Aorta (tissue), 5 donors: ENCODE data around the gene PLEKHO2. TPM values are rescaled to one million over a fixed set of nuclear protein-coding genes. Genes with fewer than 3 reads are reported as not detected.

Experiments
- ATAC-seq: fragments of 200-7000 bp; cut with Tn5 transposase; one replicate; pipeline ENCODE4 v1.9.1; 2022; ENCODE audit warnings: moderate library complexity; ENCODE audit not compliant: low FRiP score
- DNase-seq, 2 donors: peaks; one replicate each; pipeline ENCODE4 v3.0.0-alpha.2; 2020
- H3K27ac ChIP-seq, 2 donors: one replicate each; pipeline ENCODE4 v1.5.1; 2013; ENCODE audit warnings: low read length in 2 of 2, mild to moderate bottlenecking in 2 of 2, moderate library complexity in 2 of 2, control low read depth in 1 of 2, inconsistent platforms in 1 of 2, low read depth in 1 of 2
- H3K27me3 ChIP-seq, 2 donors: one replicate each; pipeline ENCODE4 v1.6.1; 2013; ENCODE audit warnings: control low read depth in 1 of 2, low read length in 1 of 2, mild to moderate bottlenecking in 1 of 2, moderate library complexity in 1 of 2; ENCODE audit not compliant: insufficient read depth in 2 of 2, control insufficient read depth in 1 of 2
- H3K36me3 ChIP-seq, 2 donors: one replicate each; pipeline ENCODE4 v1.6.1; 2013; ENCODE audit warnings: control low read depth in 1 of 2, low read length in 1 of 2, mild to moderate bottlenecking in 1 of 2; ENCODE audit not compliant: insufficient read depth in 2 of 2, control insufficient read depth in 1 of 2
- H3K4me1 ChIP-seq, 2 donors: one replicate each; pipeline ENCODE4 v1.6.1; 2013; ENCODE audit warnings: low read length in 2 of 2, control low read depth in 1 of 2, mild to moderate bottlenecking in 1 of 2, moderate library complexity in 1 of 2; ENCODE audit not compliant: insufficient read depth in 2 of 2, control insufficient read depth in 1 of 2
- H3K4me3 ChIP-seq, 2 donors: one replicate each; pipeline ENCODE4 v1.5.1; 2013; ENCODE audit warnings: low read length in 2 of 2, control low read depth in 1 of 2, mild to moderate bottlenecking in 1 of 2
- H3K9me3 ChIP-seq: one replicate; pipeline ENCODE4 v1.6.1; 2013; ENCODE audit warnings: mild to moderate bottlenecking, low read length; ENCODE audit not compliant: control insufficient read depth
- WGBS, 2 donors: extraction: QIAGEN DNeasy Blood & Tissue Kit; methylation state at CpG; one replicate each; pipeline ENCODE4 v1.1.7; 2013; 5-methylcytosine and 5-hydroxymethylcytosine counted together
- intact Hi-C, 2 donors: fragments of 100-400 bp; cut with DNase I; formaldehyde crosslinking; loops; one replicate each; pipeline versions ENCODE4 v1.14.2 to v1.15.0; 2022
- polyA plus RNA-seq, 2 donors: library from polyadenylated mRNA; stranded (reverse); fragments of 200-250 nt; gene quantifications; one replicate each; pipeline ENCODE4 v1.2.3, GENCODE V29; 2013
- total RNA-seq, 2 donors: library from RNA; stranded (reverse); fragmentation: NEBNext Ultra II Directional; extraction: Animal tissue kit (Norgen Biotek cat#: 25700); gene quantifications; one replicate each; pipeline ENCODE4 v1.2.1, GENCODE V29; 2021
- donor health status: healthy with polysubstance abuse.
- donor health status: Bipolar disorder and iron deficiency.
- donor health status: DM: no; HTN: no; CAD: no.
- donor health status: DM: no; HTN: no; CAD: no.
- donor health status: DM: yes; HTN: yes; CAD: no.

PLEKHO2 gene
- total and polyA plus RNA-seq, 4 donors: 12.2 to 50.4 (median 29.9) TPM

DNA sequence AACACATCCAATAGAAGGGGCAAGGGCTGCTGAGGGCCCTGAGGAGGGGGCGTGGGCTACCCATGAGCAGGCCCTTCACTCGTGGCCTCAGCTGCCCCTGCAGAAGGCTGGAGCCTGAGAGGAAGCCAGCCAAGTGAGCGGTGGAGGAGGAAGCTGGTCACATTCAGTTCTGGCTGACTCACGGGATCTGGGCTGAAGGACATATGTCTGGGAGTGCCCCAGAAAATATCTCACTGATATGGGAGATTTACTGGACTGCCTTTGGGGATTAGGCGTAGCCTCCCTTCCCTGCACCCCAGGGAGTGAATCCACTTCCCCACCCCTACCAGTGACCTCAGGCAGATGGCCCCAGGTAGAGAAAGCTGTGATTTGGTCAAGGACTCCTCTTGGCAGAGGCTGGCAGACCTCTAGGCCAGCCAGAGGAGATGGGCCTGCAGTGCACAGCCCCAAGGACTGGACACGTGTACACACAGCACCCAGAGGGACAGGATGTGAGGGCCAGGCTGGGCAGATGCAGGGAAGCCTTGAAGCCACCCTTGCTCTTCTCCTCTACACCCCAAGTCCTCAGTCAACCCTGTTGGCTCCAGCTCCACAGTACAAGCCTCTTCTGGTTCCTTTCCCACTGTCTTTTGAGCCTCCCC lies 55.8 kb downstream of the PLEKHO2 start:
- Histone ChIP-seq H3K4me1 (peaks cover 0 to 2% of the 10 kb centered on the region in 2 donors), H3K27me3 (no peaks in the 10 kb centered on the region), H3K9me3 (no peaks in the 10 kb centered on the region), H3K36me3 (no peaks in the 10 kb centered on the region), H3K4me3 (no peak overlapping the region), H3K27ac (peak overlapping the region in 1 of 2 donors; percentile 75)
- DNase-seq: peak; percentile 86 to 89
- intact Hi-C loops: no loop called here
- WGBS, 2 donors: 21 to 25% methylated on average over 6 of the region's 6 CpGs
- peak; percentile 24 for ATAC-seq

DNA sequence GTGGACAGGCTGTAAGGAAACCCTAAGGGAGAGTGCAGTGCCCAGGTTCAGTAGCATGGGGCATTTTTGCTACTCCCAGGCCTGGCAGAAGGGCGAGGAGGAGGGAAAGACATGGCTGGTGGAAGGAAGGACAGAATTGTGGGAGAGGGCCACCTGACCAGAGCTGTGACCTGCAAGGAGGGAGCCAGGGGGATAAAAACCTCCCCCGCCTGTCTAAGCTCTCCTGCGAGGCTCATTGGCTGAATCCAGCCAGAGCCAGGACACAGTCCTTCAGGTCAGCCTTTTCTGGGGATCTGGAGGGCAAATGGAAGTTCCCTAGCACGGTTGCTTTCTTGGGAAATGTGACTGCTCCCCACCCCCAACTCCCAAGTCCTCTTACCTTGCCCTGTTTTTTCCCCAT lies 56.7 kb downstream of the PLEKHO2 start:
- H3K4me1 ChIP-seq: peaks cover 0 to 2% of the 10 kb centered on the region in 2 donors
- WGBS, 2 donors: 91 to 97% methylated on average over 4 of the region's 4 CpGs
- peak in 1 of 2 donors; percentile 30 for DNase-seq
- ATAC-seq: no peak
- H3K4me3 ChIP-seq: no peak overlapping the region
- H3K27me3 ChIP-seq: no peaks in the 10 kb centered on the region
- H3K36me3 ChIP-seq: no peaks in the 10 kb centered on the region
- no peaks in the 10 kb centered on the region for H3K9me3 ChIP-seq
- intact Hi-C loops: no loop called here
- H3K27ac ChIP-seq: no peak overlapping the region

DNA sequence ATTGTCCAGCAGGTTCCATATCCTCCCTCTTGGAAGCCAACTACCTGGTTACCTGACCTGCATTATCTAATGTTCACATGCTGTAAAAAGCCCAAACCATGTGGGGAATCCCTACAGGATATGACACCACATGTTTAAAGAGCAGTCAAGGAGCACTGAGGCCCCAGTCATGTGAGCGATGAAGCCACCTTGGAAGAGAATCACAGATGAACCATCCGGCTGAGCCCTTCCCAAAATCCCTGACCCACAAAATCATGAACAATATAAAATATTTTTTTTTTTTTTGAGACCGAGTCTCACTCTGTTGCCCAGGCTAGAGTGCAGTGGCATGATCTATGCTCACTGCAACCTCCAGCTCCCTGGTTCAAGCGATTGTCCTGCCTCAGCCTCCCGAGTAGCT lies 59.4 kb downstream of the PLEKHO2 start:
- Histone ChIP-seq H3K4me1 (peaks cover 0 to 2% of the 10 kb centered on the region in 2 donors), H3K36me3 (no peaks in the 10 kb centered on the region), H3K9me3 (no peaks in the 10 kb centered on the region), H3K4me3 (no peak overlapping the region), H3K27ac (no peak overlapping the region), H3K27me3 (no peaks in the 10 kb centered on the region)
- intact Hi-C loops: loop anchor here in 1 of 2 donors (10.0 kb wide), 1 partner anchor 166 kb away; no protein-coding TSS in a partner anchor
- 98% methylated on average over 5 of the region's 5 CpGs for WGBS, 2 donors
- no peak for DNase-seq
- no peak for ATAC-seq

DNA sequence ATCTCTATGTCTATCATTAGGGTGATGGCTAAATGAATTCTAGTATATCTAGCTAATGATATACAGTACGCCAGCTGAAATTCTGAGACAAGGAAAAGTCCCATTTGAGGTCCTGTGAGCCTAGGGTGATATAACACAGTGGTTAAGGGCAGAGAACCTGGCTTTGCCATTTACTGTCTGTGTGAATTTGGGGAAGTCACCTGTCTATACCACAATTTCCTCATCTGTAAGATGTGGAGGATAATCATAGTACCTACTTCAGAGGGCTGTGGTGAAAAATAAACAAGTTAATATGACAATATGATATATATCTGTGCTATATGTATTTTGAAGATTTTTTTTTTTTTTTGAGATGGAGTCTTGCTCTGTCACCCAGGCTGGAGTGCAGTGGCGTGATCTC lies 60.2 kb downstream of the PLEKHO2 start:
- H3K4me1 ChIP-seq: peaks cover 0 to 2% of the 10 kb centered on the region in 2 donors
- WGBS, 2 donors: 96 to 98% methylated on average over 2 of the region's 2 CpGs
- H3K27me3 ChIP-seq: no peaks in the 10 kb centered on the region
- no peak for ATAC-seq
- intact Hi-C loops: loop anchor here in 1 of 2 donors (10.0 kb wide), 1 partner anchor 167 kb away; no protein-coding TSS in a partner anchor
- H3K9me3 ChIP-seq: no peaks in the 10 kb centered on the region
- DNase-seq: no peak
- no peaks in the 10 kb centered on the region for H3K36me3 ChIP-seq
- no peak overlapping the region for H3K4me3 ChIP-seq
- no peak overlapping the region for H3K27ac ChIP-seq

DNA sequence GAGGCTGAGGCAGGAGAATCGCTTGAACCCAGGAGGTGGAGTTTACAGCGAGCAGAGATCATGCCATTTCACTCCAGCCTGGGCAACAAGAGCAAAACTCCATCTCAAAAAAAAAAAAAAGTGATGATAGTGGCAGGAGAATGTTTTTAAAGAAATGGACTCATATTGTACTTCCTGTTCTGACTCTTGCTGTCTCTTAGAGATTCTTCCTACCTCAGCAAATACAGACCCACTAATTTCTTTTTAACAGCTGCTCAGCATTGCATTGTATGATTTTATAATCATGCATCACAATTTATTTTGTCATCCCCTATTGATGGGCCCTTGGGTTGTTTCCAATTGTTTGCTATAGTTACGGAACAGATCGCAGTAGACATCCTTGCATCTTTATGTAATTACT lies 61.1 kb downstream of the PLEKHO2 start:
- intact Hi-C loops: loop anchor here in 1 of 2 donors (10.0 kb wide), 1 partner anchor 168 kb away; no protein-coding TSS in a partner anchor
- Histone ChIP-seq H3K9me3 (no peaks in the 10 kb centered on the region), H3K36me3 (no peaks in the 10 kb centered on the region), H3K4me3 (no peak overlapping the region), H3K27ac (no peak overlapping the region), H3K4me1 (no peaks in the 10 kb centered on the region), H3K27me3 (no peaks in the 10 kb centered on the region)
- WGBS, 2 donors: 90% methylated on average over 4 of the region's 4 CpGs
- no peak for ATAC-seq
- DNase-seq: no peak

DNA sequence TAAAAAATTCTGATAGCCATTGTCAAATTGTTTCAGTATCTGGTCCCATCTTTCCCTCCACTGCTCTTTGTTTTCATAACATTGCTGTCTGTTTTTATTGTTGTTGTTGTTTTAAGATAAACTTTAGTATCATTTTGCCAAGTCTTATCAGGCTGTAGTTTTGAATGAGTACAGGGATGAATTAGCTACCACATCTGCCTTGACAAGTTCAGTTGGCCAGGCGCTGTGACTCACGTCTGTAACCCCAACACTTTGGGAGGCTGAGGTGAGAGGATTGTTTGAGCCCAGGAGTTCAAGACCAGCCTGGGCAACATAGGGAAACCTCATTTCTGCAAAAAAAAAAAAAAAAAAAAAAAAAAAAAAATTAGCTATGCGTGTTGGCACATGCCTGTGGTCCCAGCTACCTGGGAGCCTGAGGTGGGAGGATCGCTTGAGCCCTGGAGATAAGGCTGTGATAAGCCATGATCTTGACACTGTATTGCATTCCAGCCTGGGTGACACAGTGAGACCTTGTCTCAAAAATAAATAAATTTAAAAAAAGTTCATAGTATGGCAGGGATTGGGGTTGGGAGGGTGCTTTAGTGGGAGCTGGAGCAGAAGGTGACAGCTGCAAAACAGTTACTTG lies 61.7 kb downstream of the PLEKHO2 start:
- H3K36me3 ChIP-seq: no peaks in the 10 kb centered on the region
- no peaks in the 10 kb centered on the region for H3K27me3 ChIP-seq
- DNase-seq (peak in 1 of 2 donors; percentile 20), ATAC-seq (no peak)
- 82 to 83% methylated on average over 4 of the region's 4 CpGs for WGBS, 2 donors
- H3K4me1 ChIP-seq: no peaks in the 10 kb centered on the region
- H3K9me3 ChIP-seq: no peaks in the 10 kb centered on the region
- no peak overlapping the region for H3K27ac ChIP-seq
- intact Hi-C loops: loop anchor here in 1 of 2 donors (10.0 kb wide), 1 partner anchor 169 kb away; no protein-coding TSS in a partner anchor
- H3K4me3 ChIP-seq: no peak overlapping the region

DNA sequence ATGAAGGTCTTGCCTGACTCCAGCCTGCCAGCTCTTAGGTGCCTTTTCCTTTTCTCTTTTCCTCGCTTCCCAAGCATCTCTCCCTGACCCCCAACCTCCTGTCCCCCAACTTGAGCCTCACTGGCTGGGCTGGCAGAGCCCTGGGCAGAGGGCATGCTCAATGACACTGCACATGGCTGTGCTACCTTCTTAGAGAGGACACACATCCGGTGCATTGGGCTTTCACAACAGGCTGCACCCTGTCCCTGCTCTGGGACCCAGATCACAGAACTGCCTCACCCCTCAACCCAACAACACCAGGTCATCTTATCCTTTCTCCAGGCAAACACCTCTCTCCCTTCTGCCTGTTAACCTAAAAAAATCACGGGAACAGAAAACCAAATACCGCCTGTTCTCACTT lies 62.5 kb downstream of the PLEKHO2 start:
- ATAC-seq: no peak
- Histone ChIP-seq H3K9me3 (no peaks in the 10 kb centered on the region), H3K4me3 (no peak overlapping the region), H3K27ac (no peak overlapping the region), H3K4me1 (no peaks in the 10 kb centered on the region), H3K27me3 (no peaks in the 10 kb centered on the region), H3K36me3 (no peaks in the 10 kb centered on the region)
- WGBS, 2 donors: 95% methylated on average over 4 of the region's 4 CpGs
- intact Hi-C loops: loop anchor here in 1 of 2 donors (10.0 kb wide), 1 partner anchor 169 kb away; no protein-coding TSS in a partner anchor
- DNase-seq: peak in 1 of 2 donors; percentile 42

DNA sequence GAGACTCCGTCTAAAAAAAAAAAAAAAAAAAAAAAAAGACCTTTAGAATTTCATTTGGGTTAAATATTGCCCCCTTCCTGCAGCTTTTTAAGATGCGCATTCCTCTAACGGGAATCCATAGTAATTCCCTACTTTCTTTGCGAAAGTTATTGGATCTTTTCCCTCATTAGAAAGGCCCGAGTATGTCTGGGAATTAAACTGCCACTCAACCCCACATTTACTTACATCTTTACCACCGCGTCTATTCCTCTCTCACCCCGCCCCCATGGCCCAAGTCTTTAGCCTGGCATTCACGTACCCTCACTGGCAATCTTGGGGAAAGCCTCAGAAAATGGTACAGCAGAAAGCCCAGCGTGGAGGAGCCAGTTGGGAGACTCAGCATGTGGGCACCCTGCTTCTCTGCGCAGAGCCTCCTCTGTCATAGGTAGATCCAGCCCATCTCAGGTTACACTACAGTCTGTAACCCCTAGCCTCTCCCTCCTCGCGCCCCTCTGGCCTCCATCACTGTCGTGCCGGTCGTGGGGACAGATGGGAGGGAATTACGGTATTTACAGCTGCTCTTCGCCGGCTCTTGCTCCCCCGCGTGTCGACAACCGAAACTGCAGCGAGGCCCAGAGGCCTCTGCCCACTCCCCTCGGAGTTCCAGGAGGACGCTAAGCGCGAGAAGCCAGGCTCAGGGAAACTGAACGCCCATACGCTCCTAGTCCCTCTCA lies 63.6 kb downstream of the PLEKHO2 start:
- Histone ChIP-seq H3K27me3 (no peaks in the 10 kb centered on the region), H3K4me1 (no peaks in the 10 kb centered on the region), H3K36me3 (no peaks in the 10 kb centered on the region), H3K27ac (no peak overlapping the region), H3K9me3 (no peaks in the 10 kb centered on the region), H3K4me3 (no peak overlapping the region)
- DNase-seq (peak; percentile 87 to 93), ATAC-seq (peak; percentile 91)
- 18% methylated on average over 29 to 30 of the region's 30 CpGs for WGBS, 2 donors
- intact Hi-C loops: loop anchor here (1.0 to 10.0 kb wide), 2 partner anchors 63 to 170 kb away; no protein-coding TSS in a partner anchor
